GM12891 (cell line): Measurements from ENCODE around the gene PRAMEF33. TPM values are rescaled to one million over a fixed set of nuclear protein-coding genes. Genes with fewer than 3 reads are reported as not detected.
"Not testable (repeated sequence)": the region's sequence is repeated elsewhere in the genome, so short reads cannot be mapped to it uniquely, and the experiment has no call there.

Experiments
- DNase-seq: peaks from one replicate; pipeline ENCODE4 v3.0.0; 2011; ENCODE audit warnings: low spot score; ENCODE audit not compliant: insufficient read length
- FAIRE-seq: peaks from 2 replicates; lab custom pipeline; 2011; peaks lifted over from hg19 to GRCh38; lab: Jason Lieb, UNC
- polyA plus RNA-seq: library from polyadenylated mRNA; unstranded; fragments of >200 nt; gene quantifications from one replicate; pipeline ENCODE4 v1.2.1, GENCODE V29; 2012; ENCODE audit warnings: low read depth, missing spikeins, inconsistent platforms; ENCODE audit not compliant: missing spikeins

Gene PRAMEF33, protein sequence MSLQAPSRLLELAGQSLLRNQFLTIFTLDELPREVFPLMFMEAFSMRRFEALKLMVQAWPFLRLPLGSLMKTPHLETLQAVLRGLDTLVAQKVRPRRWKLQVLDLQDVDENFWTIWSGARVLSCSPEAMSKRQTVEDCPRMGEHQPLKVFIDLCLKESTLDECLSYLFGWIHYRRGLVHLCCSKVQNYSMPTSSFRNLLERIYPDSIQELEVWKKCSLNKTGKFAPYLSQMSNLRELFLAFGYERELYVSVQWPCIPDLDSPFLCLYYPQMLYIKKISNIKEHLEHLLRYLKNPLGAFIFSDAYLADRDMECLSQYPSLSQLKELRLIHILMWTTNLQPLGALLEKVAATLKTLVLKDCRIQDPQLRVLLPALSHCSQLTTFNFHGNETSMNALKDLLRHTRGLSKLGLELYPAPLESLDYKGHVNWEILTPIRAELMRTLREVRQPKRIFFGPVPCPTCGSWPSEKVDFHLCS
- not detected for polyA plus RNA-seq

GRCh38 chr1:13303239-13303638 is at the start of gene PRAMEF33:
PRAMEF33 (plus strand) TSS chr1:13303539; CDS start chr1:13305955, 2,416 bp downstream.
- not testable (repeated sequence) for FAIRE-seq, DNase-seq

DNA sequence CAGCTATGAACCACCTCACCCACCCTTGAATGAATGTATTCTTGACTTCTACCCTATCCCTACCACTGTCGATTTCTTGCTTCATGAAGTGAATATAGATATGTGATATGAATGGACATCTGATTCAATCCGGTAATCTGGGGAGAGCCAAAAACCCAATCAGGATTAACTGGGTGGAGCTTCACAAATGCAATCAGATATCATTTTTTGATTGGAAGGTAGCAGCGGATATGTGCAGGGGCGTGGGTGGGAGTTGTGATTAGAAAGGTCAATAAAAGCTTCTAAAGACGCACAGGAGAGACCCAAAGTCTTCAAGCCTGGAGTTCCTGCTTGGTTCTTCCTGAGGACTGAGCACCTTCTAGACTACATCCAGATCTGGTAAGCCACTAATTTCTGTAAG is 49.4 kb upstream of the PRAMEF33 start, which contains the start of gene PRAMEF5:
PRAMEF5 (plus strand) TSS at position 301 of the 400 bp plus-strand sequence. CDS start 5,071 bp downstream, outside the sequence.
- FAIRE-seq, DNase-seq: not testable (repeated sequence)

- FAIRE-seq = not testable (repeated sequence)
Measured at GRCh38 chr1:13265124-13265523, 38.2 kb upstream of the PRAMEF33 start.

DNA sequence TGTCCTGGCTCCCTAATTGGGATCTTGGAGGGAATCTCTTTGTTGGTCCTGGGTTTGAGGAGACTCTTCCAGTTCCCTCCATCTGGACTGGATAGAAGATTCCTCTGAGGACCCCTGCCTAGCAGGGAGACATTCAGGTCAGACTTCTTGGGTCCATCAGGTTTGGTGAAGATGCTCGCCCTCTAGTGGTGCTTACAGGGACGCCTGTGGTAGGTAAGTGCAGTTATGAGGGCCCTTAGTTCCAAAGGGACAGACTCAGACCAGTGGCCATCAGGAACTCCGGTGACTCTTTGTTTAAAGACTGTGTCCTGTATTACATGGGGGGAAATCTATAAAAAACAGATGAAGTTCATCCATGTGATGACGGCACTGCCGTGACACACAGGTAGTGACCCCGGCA is 26.3 kb upstream of the PRAMEF33 start:
- peak; percentile 61 for FAIRE-seq
- DNase-seq = not testable (repeated sequence)

More at GRCh38 chr1:13265124-13265523, 38.2 kb upstream of the PRAMEF33 start:
- DNase-seq = not testable (repeated sequence)

GRCh38 chr1:13279617-13280016 is 23.7 kb upstream of the PRAMEF33 start:
- not testable (repeated sequence) for FAIRE-seq, DNase-seq

GRCh38 chr1:13285037-13285436 is 18.3 kb upstream of the PRAMEF33 start, which contains the start of gene PRAMEF8:
PRAMEF8 (minus strand) TSS chr1:13285137; CDS start chr1:13284091, 1,046 bp downstream.
- not testable (repeated sequence) for FAIRE-seq, DNase-seq

DNA sequence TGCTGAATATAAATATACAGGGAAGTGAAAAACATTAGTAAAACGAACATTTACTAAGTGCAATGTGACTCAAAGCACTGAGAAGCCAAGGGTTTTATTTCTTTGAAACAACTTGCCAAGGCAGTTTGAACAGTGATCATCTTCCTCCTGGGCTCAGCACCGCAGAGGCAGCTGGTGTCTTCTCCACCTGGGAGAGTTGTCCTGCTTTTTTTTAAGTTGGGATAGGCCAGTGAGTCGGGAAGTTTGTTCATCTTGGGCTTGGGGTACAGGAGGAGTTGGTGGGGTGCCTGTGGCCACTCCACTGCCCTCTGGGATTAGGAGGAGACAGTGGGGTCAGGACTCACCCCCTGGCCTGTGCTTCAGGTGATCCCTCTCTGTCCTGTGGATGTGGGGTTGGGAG is 14.3 kb upstream of the PRAMEF33 start:
- not testable (repeated sequence) for DNase-seq, FAIRE-seq

DNA sequence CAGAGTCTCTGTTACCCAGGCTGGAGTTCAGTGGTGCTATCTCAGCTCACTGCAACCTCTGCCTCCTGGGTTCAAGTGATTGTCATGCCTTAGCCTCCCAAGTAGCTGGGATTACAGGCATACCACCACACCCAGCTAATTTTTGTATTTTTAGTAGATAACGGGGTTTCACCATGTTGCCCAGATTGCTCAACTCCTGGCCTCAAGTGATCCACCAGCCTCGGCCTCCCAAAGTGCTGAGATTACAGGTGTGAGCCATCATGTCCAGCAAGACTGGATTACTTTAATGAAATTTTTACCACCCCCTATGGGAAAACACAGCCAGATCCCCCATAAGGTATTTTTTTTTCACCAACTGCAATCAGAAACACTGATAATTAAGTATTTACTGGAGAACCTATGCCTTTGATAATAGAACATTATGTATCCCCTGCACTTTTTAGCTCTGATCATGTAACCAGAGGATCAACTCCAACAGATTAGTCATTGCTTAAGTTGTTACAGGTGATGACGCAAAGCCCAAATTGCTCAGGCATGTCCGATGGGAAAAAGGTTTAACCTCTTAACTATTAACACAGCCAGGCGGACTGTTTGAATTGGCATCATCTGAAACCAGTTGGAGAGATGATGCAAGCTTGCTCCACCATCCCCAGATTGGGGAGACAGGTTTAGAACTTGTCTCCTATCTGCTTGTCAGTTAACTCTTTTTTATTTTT is 6.0 kb upstream of the PRAMEF33 start:
- FAIRE-seq, DNase-seq: not testable (repeated sequence)

DNA sequence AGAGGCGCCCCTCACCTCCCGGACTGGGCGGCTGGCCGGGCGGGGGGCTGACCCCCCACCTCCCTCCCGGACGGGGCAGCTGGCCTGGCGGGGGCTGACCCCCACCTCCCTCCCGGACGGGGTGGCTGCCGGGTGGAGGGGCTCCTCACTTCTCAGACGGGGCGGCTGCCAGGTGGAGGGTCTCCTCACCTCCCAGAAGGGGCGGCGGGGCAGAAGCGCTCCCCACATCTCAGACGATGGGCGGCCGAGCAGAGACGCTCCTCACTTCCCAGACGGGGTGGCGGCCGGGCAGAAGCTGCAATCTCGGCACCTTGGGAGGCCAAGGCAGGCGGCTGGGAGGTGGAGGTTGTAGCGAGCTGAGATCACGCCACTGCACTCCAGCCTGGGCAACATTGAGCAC is 4.6 kb upstream of the PRAMEF33 start:
- DNase-seq, FAIRE-seq: not testable (repeated sequence)

DNA sequence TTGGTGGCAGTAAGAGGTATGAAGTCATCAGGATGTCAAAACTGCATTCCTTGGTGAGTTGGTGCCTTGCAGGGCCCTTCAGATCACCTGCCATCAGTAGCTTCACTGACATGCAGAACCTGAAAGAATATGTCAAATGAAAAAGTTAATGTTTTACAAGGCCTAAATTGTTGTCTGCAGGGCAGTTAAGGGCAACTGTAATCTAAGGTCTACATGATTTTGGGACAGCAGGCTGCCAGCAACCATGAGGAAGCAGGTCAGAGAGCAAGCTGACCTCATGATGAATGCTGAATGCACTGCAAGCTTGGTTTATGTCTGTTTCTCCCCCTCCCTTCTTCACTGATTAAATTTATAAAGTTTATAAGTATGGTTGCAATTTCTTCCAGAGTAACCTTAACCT is 1.1 kb upstream of the PRAMEF33 start:
- FAIRE-seq, DNase-seq: not testable (repeated sequence)

GRCh38 chr1:13315281-13315680 is 11.9 kb downstream of the PRAMEF33 start, which contains the start of gene PRAMEF15:
PRAMEF15 (plus strand) TSS chr1:13315581; CDS start chr1:13318408, 2,827 bp downstream.
- not testable (repeated sequence) for FAIRE-seq

GRCh38 chr1:13342496-13342895 is 39.2 kb downstream of the PRAMEF33 start:
- DNase-seq, FAIRE-seq: not testable (repeated sequence)

More at GRCh38 chr1:13315281-13315680, 11.9 kb downstream of the PRAMEF33 start, which contains the start of gene PRAMEF15:
- not testable (repeated sequence) for DNase-seq

- FAIRE-seq, DNase-seq: not testable (repeated sequence)
Measured at GRCh38 chr1:13347034-13347433, 43.7 kb downstream of the PRAMEF33 start, which contains the start of gene PRAMEF14. PRAMEF14 (minus strand) TSS chr1:13347134; CDS start chr1:13345314, 1,820 bp downstream.

DNA sequence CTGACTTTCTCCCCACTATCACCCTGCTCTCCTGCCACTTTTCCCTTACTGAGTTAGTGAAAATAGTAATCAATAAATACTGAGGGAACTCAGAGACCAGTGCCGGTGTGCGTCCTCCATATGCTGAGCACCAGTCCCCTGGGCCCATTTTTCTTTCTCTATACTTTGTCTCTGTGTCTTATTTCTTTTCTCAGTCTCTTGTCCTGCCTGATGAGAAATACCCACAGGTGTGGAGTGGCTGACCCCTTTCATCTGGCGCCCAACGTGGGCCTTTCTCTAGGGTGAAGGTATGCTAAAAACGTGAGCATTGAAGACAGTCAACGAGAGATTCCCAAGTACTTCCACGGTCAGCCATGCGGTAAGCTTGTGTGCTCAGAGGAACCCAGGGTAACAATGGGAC is 50.1 kb downstream of the PRAMEF33 start:
- FAIRE-seq, DNase-seq: not testable (repeated sequence)

DNA sequence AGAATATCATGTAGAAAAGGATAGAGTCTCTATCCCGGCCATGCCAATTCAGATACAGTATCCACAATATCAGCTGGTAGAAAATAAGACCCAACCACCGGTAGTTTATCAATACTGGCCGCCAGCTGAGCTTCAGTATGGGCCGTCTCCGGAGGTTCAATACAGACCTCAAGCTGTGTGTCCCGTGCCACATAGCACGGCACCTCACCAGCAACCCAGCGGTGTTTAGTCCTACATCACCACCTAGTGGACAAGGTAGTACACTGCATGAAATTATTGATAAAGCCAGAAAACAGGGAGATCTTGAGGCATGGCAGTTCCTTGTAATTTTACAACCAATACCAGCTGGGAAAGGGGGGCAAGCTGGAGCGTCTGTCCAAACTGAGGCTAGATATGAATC is 51.1 kb downstream of the PRAMEF33 start:
- peak; percentile 20 for FAIRE-seq
- DNase-seq = not testable (repeated sequence)

GRCh38 chr1:13356774-13357173 is 53.4 kb downstream of the PRAMEF33 start:
- not testable (repeated sequence) for FAIRE-seq, DNase-seq
